ENCODE data around the gene KCNQ1.

KCNQ1 gene

GRCh38 chr11:2898366-2899079 lies 453.7 kb downstream of the KCNQ1 start:
- Mint-ChIP-seq H3K27ac (peak overlapping the region; percentile 53), H3K36me3 (no peaks in the 10 kb centered on the region), H3K9me3 (no peaks in the 10 kb centered on the region), H3K4me1 (peaks cover 30% of the 10 kb centered on the region), H3K4me3 (no peak overlapping the region), H3K27me3 (no peaks in the 10 kb centered on the region)
- ATAC-seq = peak; percentile 25

Measured in stimulated activated memory B cell treated with anti-CD40 and anti-IgM and Interleukin-4, amounts not matched to agents 10 μg/mL and 1 μg/mL and 100 μg/mL, for 72 hours (primary cell).